Right forelimb (tissue), 1 donor: ENCODE data around the gene TTC39C.
"Not testable (repeated sequence)": the region's sequence is repeated elsewhere in the genome, so short reads cannot be mapped to it uniquely, and the experiment has no call there.

Source experiments
- DNase-seq: peaks from one replicate; pipeline ENCODE4 v3.0.0-alpha.2; 2018

Gene TTC39C

GRCh38 chr18:24055009-24055804 lies 40.7 kb downstream of the TTC39C start:
- DNase-seq = no peak

DNA sequence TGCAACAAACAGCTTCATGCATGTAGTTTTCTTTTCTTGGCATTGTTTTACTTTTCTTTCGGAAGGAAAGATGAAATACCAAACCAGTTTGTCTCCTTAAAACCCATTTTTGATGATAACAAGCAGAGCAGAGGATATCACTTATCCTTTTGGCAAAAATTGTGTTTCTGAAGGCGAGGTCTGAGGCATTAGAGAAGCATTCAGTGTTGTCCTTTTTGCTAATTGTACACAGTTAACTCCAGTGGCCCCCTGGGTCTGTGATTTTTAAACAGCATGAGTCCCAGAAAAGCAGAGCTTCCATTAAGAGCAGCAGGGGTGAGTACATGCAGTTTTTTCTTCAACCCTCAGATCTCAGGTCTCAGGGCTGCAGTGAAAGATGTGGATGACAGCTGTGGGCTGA lies 41.3 kb downstream of the TTC39C start:
- DNase-seq = no peak

GRCh38 chr18:24056506-24056905 lies 42.0 kb downstream of the TTC39C start:
- no peak for DNase-seq

GRCh38 chr18:24057804-24058203 lies 43.2 kb downstream of the TTC39C start:
- DNase-seq = no peak

DNA sequence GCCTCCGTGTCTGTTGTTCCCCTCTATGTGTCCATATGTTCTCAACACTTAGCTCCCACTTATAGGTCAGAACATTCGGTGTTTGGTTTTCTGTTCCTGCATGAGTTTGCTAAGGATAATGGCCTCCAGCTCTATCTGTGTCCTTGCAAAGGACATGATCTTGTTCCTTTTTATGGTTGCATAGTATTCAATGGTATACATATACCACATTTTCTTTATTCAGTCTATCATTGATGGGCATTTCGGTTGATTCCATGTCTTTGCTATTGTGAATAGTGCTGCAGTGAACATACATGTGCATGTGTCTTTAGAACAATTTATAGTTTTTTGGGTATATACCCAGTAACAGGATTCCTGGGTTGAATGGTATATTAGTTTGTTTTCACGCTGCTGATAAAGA lies 44.8 kb downstream of the TTC39C start:
- not testable (repeated sequence) for DNase-seq

- DNase-seq = no peak
Observed at GRCh38 chr18:24060644-24061043, 46.1 kb downstream of the TTC39C start.

- DNase-seq = no peak
Observed at GRCh38 chr18:24063121-24063731, 48.7 kb downstream of the TTC39C start.

- DNase-seq = no peak
Observed at GRCh38 chr18:24064391-24065100, 50.0 kb downstream of the TTC39C start.

GRCh38 chr18:24065906-24066305 lies 51.4 kb downstream of the TTC39C start:
- no peak for DNase-seq

DNA sequence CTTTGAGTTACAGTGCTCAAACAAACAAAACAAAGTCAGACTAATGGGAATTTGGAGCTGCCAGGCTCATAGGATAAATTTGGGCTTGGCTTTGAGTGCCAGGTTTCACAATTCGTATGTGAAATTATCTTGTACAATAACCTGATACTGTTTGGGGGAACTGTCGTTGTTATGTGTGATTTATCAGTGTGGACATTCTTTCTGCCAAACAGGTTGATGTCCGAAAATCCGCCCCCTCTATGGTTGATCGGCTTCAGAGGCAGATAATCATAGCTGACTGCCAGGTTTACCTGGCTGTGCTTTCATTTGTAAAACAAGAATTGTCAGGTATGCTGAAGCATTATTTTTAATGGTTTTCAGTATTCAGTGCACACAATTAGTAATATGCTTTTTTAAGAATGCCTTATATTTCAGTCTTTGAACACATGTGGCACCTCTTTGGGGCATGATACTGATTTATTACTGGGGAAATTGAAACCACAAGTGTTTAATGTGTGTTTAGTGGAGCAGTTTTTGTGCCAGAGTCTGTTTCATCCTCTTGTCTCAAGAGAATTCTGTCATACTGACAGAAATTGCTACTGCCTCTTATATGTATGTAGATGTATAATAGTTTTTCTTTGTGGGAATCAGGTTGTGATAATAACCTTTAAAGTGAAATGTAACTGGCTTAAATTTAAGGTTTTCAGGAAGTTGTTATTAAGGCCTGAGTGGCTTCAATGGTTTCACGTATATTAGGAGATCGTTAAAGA lies 54.6 kb downstream of the TTC39C start:
- no peak for DNase-seq

DNA sequence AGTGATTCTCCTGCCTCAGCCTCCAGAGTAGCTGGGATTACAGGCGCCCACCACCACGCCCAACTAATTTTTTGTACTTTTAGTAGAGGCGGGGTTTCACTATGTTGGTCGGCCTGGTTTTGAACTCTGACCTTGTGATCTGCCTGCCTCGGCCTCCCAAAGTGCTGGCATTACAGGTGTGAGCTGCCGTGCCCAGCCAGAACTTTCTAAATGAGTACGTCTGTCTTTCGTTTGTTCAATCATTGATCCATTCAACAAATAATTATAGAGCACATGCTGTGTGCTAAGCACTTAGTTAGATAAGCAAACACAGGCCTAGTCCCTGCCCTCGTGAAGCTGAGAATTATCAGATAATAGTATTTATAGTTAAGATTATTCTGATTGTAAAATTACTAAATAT lies 56.5 kb downstream of the TTC39C start:
- no peak for DNase-seq

- DNase-seq = no peak
Observed at GRCh38 chr18:24071779-24072178, 57.2 kb downstream of the TTC39C start.

GRCh38 chr18:24072743-24073142 lies 58.2 kb downstream of the TTC39C start:
- DNase-seq = no peak

GRCh38 chr18:24073791-24074190 lies 59.2 kb downstream of the TTC39C start:
- DNase-seq = no peak

DNA sequence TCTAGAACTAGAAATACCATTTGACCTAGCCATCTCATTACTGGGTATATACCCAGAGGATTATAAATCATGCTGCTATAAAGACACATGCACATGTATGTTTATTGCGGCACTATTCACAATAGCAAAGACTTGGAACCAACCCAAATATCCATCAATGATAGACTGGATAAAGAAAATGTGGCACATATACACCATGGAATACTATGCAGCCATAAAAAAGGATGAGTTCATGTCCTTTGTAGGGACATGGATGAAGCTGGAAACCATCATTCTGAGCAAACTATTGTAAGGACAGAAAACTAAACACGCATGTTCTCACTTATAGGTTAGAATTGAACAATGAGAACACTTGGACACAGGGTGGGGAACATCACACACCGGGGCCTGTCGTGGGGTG lies 60.2 kb downstream of the TTC39C start:
- not testable (repeated sequence) for DNase-seq

- no peak for DNase-seq
Observed at GRCh38 chr18:24075767-24076597, 61.4 kb downstream of the TTC39C start.

DNA sequence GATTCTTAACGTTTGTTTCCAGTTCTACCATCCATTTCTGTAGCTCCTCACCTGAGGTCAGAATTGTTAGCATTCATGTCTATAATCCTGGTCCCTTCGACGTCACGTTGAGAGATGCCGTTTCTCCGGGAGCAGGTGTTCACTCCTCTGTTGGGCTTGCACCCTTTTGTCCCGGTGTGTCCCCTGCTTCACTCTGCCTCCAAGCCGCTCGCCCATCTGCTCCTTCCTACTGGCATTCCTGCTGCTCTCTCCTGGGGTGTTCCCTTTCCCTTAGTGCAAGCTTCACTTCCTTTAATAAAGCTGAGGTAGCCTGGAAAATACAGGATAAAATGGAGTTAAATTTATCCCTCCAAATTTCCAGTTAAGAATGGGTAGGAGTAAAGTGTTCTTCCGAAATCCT lies 62.4 kb downstream of the TTC39C start:
- no peak for DNase-seq

- no peak for DNase-seq
Observed at GRCh38 chr18:24078391-24078790, 63.8 kb downstream of the TTC39C start.

DNA sequence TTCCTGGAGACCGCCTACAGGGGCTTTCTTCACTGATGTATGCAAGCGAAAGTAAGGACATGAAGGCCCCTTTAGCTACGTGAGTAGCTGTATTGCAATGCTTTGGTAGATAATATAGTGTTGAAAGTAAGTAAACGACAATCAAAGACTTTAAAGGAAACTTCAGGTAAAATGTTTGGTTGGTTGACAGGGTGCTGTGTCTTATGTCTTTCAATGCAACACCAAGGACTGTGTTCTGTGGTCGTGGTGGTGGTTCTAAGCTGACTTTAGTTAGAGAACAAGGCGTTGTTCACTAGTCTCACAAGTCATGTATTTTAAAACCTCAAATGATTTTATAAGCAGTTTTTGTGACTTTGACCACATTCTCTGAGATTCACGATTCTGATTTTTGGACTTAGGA lies 66.3 kb downstream of the TTC39C start:
- no peak for DNase-seq

GRCh38 chr18:24083550-24083949 lies 69.0 kb downstream of the TTC39C start:
- DNase-seq = no peak

DNA sequence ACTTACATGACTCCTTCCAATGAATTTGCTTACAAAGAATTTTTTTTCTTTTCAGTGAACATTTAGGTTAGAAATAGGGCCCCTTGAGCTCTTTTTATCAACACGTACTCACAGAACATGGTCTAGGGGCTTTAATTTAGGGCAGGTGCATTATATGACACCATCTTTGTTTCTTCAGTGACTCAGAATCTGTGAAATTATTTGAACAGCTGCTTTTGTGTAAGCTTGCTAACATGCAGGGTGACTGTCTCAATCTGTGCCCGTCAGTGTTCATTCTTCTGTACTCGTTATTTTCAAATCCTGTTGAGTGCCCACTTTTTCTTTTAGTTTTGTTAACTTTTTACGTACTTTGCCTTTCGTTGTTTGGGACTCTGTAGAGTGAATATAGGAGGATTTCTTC lies 71.5 kb downstream of the TTC39C start:
- no peak for DNase-seq

GRCh38 chr18:24089076-24089475 lies 74.5 kb downstream of the TTC39C start:
- DNase-seq = no peak
